22Rv1 (cell line): ENCODE measurements around the gene TOP1.

Experiments
- CTCF ChIP-seq: fragments of 450-650 bp; IDR thresholded peaks from 2 replicates; pipeline ENCODE4 v1.5.1; 2017; ENCODE audit warnings: mild to moderate bottlenecking
- ZFX ChIP-seq: fragments of 450-650 bp; IDR thresholded peaks from 2 replicates; pipeline ENCODE4 v1.6.1; 2017; ENCODE audit warnings: antibody characterized with exemption, borderline replicate concordance

DNA sequence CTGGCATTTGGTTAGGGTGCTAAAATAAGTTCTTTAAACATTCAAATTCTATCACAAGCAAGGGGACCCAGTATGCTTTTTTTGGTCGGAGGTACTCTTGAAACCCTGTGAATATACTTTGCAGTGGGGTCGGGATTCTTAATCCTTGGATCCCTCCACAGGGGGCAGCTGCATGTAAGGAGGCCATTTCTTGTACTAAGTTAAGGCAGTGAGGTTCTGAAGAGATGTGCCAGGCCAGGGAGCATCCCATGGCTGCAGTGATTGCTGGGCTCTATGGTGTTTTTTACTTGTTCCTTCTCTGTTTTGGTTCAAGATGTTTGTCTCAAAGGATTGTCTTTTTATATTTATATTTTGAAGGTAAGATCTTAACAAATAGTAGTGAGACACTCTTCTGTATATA is 50.4 kb downstream of the TOP1 start:
- TF ChIP-seq CTCF: no peak
- TF ChIP-seq ZFX: no peak
